Mesothelial cell of epicardium (in vitro differentiated cells): ENCODE results near the gene PLEKHO1. TPM values are rescaled to one million over a fixed set of nuclear protein-coding genes. Genes with fewer than 3 reads are reported as not detected.
A peak's percentile ranks its signal among the peaks of the same experiment; 100 is the strongest.

Experiments
- DNase-seq, 2 experiments: peaks; one replicate each; pipeline ENCODE4 v3.0.0; 2021; ENCODE audit warnings: low spot score in 2 of 2; ENCODE audit not compliant: unreplicated experiment in 2 of 2
- H3K27ac Mint-ChIP-seq: 2 replicates; pipeline ENCODE4 v1.8.0; 2021; ENCODE audit warnings: mixed read lengths
- H3K27me3 Mint-ChIP-seq: 2 replicates; pipeline ENCODE4 v1.8.0; 2021; ENCODE audit warnings: low read depth, mixed read lengths
- H3K36me3 Mint-ChIP-seq: 2 replicates; pipeline ENCODE4 v1.8.0; 2021; ENCODE audit warnings: mixed read lengths
- H3K4me1 Mint-ChIP-seq: 2 replicates; pipeline ENCODE4 v1.8.0; 2021; ENCODE audit warnings: mixed read lengths
- H3K4me3 Mint-ChIP-seq: 2 replicates; pipeline ENCODE4 v1.8.0; 2021; ENCODE audit warnings: mild to moderate bottlenecking, moderate library complexity, mixed read lengths
- H3K9me3 Mint-ChIP-seq: 2 replicates; pipeline ENCODE4 v1.8.0; 2021; ENCODE audit warnings: mixed read lengths
- total RNA-seq: library from RNA; stranded (reverse); gene quantifications from 3 replicates; pipeline ENCODE4 v1.2.1, GENCODE V29; 2021
- TF ChIP-seq, protein P1 (sequence below): fragments of 200-600 bp; sonication (generic); IDR thresholded peaks from one replicate; pipeline ENCODE4 v1.5.0; 2021; ENCODE audit warnings: antibody characterized with exemption; ENCODE audit not compliant: unreplicated experiment

PLEKHO1 gene
- total RNA-seq, 1 donor from 2014 or later: 80.1 TPM

DNA sequence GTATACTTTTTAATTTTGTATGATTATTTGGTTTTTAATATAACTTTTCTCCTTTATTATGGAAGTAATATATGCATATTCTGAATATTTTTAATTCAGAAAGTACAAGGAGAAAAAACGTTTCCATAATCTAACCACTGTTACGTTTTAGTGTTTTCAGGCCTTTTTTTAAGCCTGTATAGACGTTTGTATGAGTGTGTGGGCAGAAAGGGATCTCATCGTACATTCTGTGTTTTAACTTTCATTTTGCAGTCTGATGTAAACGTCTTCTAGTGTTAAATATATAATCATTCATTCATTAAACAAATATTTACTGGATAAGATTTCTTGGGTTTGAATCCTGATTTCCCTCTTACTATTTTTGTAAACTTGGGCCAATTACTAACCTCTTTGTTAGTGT, 38.0 kb upstream of the PLEKHO1 start:
- Mint-ChIP-seq H3K4me1 (no peaks in the 10 kb centered on the region), H3K9me3 (peaks cover 14% of the 10 kb centered on the region), H3K27me3 (no peaks in the 10 kb centered on the region), H3K27ac (no peak overlapping the region), H3K4me3 (no peak overlapping the region), H3K36me3 (peaks cover 49% of the 10 kb centered on the region)
- DNase-seq: no peak
- TF ChIP-seq, protein P1, sequence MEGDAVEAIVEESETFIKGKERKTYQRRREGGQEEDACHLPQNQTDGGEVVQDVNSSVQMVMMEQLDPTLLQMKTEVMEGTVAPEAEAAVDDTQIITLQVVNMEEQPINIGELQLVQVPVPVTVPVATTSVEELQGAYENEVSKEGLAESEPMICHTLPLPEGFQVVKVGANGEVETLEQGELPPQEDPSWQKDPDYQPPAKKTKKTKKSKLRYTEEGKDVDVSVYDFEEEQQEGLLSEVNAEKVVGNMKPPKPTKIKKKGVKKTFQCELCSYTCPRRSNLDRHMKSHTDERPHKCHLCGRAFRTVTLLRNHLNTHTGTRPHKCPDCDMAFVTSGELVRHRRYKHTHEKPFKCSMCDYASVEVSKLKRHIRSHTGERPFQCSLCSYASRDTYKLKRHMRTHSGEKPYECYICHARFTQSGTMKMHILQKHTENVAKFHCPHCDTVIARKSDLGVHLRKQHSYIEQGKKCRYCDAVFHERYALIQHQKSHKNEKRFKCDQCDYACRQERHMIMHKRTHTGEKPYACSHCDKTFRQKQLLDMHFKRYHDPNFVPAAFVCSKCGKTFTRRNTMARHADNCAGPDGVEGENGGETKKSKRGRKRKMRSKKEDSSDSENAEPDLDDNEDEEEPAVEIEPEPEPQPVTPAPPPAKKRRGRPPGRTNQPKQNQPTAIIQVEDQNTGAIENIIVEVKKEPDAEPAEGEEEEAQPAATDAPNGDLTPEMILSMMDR: no peak

DNA sequence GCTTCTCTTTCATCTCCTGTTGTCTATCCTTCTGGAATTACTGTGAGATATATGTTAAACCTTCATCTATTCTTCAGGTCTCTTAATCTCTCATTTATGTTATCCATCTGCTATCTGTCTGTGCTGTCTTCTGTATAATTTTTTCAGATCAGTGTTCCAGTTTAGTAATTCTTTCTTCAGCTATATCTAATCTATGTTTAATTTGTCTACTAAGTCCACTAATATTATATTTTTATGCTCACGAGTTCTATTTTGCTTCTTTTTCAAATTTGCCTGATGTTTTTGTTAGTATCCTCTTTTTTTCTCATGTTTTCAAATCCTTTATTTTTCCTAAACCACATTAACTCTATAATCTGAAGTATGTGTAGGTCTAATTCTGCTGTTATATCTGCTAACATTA, 34.6 kb upstream of the PLEKHO1 start:
- Mint-ChIP-seq H3K36me3 (peaks cover 47% of the 10 kb centered on the region), H3K4me1 (no peaks in the 10 kb centered on the region), H3K27me3 (no peaks in the 10 kb centered on the region), H3K4me3 (no peak overlapping the region), H3K27ac (no peak overlapping the region), H3K9me3 (peaks cover 14% of the 10 kb centered on the region)
- TF ChIP-seq, protein P1: no peak
- no peak for DNase-seq

DNA sequence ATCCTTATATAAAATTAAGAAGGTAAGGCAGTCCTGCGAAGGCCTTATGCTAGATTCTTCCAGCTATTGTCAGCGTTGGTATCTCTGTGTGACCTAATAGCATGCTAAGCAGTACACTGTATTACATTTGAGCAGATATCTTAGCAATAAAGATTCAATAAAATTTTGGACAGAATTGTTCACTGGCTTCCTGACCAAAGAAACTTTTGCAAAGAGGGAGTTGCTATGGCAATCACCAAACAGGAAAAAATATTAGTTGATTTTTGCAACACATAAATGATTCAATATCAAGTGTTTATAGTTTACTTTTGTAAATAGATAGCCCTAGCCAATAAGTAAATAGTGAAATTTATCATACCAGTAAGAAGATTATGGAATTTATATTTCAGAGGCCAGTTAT, 31.0 kb upstream of the PLEKHO1 start:
- H3K4me1 Mint-ChIP-seq: no peaks in the 10 kb centered on the region
- no peak overlapping the region for H3K27ac Mint-ChIP-seq
- H3K9me3 Mint-ChIP-seq: peaks cover 18% of the 10 kb centered on the region
- no peak overlapping the region for H3K4me3 Mint-ChIP-seq
- TF ChIP-seq, protein P1: no peak
- no peaks in the 10 kb centered on the region for H3K27me3 Mint-ChIP-seq
- peaks cover 34% of the 10 kb centered on the region for H3K36me3 Mint-ChIP-seq
- no peak for DNase-seq

DNA sequence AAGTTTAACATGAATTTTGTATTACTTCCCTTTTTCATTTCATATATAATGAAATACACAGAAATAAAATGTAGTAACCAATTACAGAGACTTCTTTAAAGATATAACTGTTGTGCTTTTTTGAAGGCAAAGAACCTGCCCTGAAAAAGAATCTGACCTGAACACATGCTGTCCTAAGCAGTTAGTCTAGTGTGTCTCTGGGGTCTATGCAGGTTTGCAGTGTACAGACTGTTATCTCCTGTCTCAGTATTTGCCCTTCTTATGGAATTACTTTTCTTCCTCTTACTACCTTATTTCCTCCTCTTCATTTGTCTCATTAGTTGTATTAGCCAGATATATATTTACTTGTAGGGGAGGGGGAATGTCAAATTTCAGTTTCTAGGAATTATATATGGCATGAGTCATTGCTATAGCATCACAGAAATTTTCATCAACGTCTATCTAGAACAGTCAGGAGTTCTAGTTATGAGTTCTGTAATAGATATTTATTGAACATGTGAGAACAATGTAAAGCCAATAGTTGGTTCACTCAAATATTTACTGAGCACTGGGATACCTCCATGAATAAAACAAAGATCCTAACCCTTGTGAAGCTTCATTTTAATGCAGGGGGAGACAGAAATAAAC, 28.4 kb upstream of the PLEKHO1 start:
- no peaks in the 10 kb centered on the region for H3K4me1 Mint-ChIP-seq
- peak overlapping the region; percentile 35 for H3K27ac Mint-ChIP-seq
- H3K4me3 Mint-ChIP-seq: no peak overlapping the region
- H3K9me3 Mint-ChIP-seq: peaks cover 4% of the 10 kb centered on the region
- no peaks in the 10 kb centered on the region for H3K27me3 Mint-ChIP-seq
- TF ChIP-seq, protein P1: no peak
- peaks cover 19% of the 10 kb centered on the region for H3K36me3 Mint-ChIP-seq
- no peak for DNase-seq

DNA sequence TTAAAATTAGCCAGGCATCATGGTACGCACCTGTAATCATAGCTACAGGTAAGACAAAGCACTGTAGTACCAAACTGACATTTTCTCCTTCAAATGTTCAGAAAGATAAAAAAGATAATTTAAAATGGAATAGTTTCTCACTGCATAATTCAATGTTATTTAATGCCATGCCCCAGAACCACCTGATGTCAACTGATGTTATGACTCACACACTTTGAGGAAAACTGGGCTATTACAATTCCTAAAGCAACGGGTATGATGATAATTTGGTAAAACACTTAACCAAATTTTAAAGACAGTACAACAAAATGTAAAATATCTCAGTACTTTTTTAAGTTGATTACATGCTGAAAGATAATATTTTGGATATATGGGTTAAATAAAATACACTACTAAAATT, 22.9 kb upstream of the PLEKHO1 start:
- Mint-ChIP-seq H3K27ac (no peak overlapping the region), H3K27me3 (no peaks in the 10 kb centered on the region)

More for the DNA sequence above, 22.9 kb upstream of the PLEKHO1 start:
- DNase-seq: no peak
- no peak overlapping the region for H3K4me3 Mint-ChIP-seq
- H3K36me3 Mint-ChIP-seq: peaks cover 14% of the 10 kb centered on the region
- H3K4me1 Mint-ChIP-seq: no peaks in the 10 kb centered on the region
- TF ChIP-seq, protein P1: no peak
- H3K9me3 Mint-ChIP-seq: peaks cover 4% of the 10 kb centered on the region
